Hepatocyte (in vitro differentiated cells): ENCODE data around the gene OR2L3.

Experiments used
- CTCF ChIP-seq: fragments of 200-600 bp; sonication (generic); IDR thresholded peaks from 2 replicates; pipeline ENCODE4 v1.5.1; 2016; ENCODE audit warnings: antibody characterized with exemption, mild to moderate bottlenecking; ENCODE audit not compliant: poor library complexity
- EZH2 ChIP-seq: fragments of 200-600 bp; sonication (generic); IDR thresholded peaks from 2 replicates; pipeline ENCODE4 v1.6.1; 2016; ENCODE audit warnings: antibody characterized with exemption, mild to moderate bottlenecking, borderline replicate concordance

DNA sequence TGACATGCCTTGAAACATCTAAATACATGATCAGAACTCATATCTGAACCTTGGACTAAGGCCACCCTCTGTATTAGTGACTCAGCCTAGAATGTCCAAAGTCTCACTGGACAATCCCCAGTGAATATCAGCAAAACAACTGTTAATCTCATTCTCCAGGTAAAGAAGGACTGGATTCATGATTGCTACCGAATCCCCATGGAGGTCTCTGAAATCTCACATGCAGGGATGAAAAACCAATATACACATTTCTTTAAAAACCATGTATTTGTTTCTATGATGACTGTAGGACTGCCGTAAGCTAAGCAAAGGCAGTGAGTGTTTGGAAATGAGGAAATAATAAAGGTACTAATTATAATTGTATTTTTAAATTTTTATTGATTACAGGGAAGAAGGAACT, at the start of gene OR2L3:
- TF ChIP-seq CTCF (no peak), EZH2 (no peak)
